Activated naive CD8-positive, alpha-beta T cell treated with anti-CD3 and anti-CD28 coated beads for 36 hours (primary cell): ENCODE measurements around the gene CST9. TPM values are rescaled to one million over a fixed set of nuclear protein-coding genes. Genes with fewer than 3 reads are reported as not detected.
"Not testable (repeated sequence)": the region's sequence is repeated elsewhere in the genome, so short reads cannot be mapped to it uniquely, and the experiment has no call there.

Source experiments
- DNase-seq: peaks from one replicate; pipeline ENCODE4 v3.0.0; 2021
- H3K27ac Mint-ChIP-seq: one replicate; pipeline ENCODE4 v1.8.0; 2022; ENCODE audit warnings: mild to moderate bottlenecking, moderate library complexity, mixed read lengths
- H3K27me3 Mint-ChIP-seq: one replicate; pipeline ENCODE4 v1.8.0; 2022; ENCODE audit warnings: mild to moderate bottlenecking, mixed read lengths
- H3K36me3 Mint-ChIP-seq: one replicate; pipeline ENCODE4 v1.8.0; 2021; ENCODE audit warnings: mild to moderate bottlenecking, mixed read lengths
- H3K4me1 Mint-ChIP-seq: one replicate; pipeline ENCODE4 v1.8.0; 2021; ENCODE audit warnings: mixed read lengths
- H3K4me3 Mint-ChIP-seq: one replicate; pipeline ENCODE4 v1.8.0; 2022; ENCODE audit warnings: mild to moderate bottlenecking, moderate library complexity, mixed read lengths
- H3K9me3 Mint-ChIP-seq: one replicate; pipeline ENCODE4 v1.8.0; 2022; ENCODE audit warnings: mixed read lengths
- total RNA-seq, 2 experiments: library from RNA; stranded (reverse); gene quantifications; one replicate each; pipeline ENCODE4 v1.2.3, GENCODE V29; 2021

Gene CST9
- total RNA-seq, 2 experiments from 2014 or later, result not detected

DNA sequence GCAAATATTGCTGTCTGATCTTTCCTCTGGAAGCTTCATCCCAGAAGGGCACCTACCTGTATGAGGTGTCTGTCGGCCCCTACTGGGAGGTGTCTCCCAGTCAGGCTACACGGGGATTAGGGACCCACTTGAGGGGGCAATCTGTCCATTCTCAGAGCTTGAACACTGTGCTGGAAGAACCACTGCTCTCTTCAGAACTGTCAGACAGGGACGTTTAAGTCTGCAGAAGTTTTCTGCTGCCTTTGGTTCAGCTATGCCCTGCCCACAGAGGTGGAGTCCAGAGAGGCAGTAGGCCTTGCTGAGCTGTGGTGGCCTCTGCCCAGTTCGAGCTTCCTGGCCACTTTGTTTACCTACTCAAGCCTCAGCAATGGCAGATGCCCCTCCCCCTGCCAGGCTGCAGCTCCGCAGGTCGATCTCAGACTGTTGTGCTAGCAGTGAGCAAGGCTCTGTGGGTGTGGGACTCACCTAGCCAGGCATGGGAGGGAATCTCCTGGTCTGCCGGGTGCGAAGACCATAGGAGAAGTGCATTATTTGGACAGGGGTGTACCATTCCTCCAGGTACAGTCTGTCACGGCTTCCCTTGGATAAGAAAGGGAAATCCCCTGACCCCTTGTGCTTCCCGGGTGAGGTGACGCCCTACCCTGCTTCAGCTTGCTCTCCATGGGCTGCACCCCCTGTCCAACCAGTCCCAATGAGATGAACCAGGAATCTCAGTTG lies 15.1 kb upstream of the CST9 start:
- H3K36me3 Mint-ChIP-seq, DNase-seq, H3K4me1 Mint-ChIP-seq, H3K4me3 Mint-ChIP-seq, H3K9me3 Mint-ChIP-seq, H3K27ac Mint-ChIP-seq: not testable (repeated sequence)
- peaks cover 16% of the 10 kb centered on the region for H3K27me3 Mint-ChIP-seq

DNA sequence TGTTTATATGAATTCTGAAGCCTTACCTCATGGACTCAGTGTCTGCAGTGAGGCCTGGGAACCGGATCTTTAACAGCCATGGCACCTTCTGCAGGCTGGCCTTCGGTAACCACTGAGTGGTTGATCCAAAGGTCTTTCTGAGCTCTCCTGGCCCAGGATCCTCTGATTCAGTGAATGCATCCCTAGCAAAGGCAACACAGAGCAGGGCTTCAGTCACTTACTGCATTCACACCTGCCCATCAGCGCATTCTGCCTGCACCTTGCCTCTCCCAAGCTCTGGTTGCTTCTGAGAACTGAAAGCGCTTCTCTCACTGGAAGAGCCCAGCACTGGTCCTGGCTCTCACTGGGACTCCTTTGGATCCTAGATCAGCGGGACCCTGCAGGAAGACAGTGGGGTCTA lies 8.4 kb upstream of the CST9 start:
- H3K4me1 Mint-ChIP-seq, result no peaks in the 10 kb centered on the region
- peaks cover 3% of the 10 kb centered on the region for H3K9me3 Mint-ChIP-seq
- H3K27ac Mint-ChIP-seq, result no peak overlapping the region
- no peaks in the 10 kb centered on the region for H3K36me3 Mint-ChIP-seq
- no peak for DNase-seq
- H3K27me3 Mint-ChIP-seq, result peaks cover 9% of the 10 kb centered on the region
- no peak overlapping the region for H3K4me3 Mint-ChIP-seq

DNA sequence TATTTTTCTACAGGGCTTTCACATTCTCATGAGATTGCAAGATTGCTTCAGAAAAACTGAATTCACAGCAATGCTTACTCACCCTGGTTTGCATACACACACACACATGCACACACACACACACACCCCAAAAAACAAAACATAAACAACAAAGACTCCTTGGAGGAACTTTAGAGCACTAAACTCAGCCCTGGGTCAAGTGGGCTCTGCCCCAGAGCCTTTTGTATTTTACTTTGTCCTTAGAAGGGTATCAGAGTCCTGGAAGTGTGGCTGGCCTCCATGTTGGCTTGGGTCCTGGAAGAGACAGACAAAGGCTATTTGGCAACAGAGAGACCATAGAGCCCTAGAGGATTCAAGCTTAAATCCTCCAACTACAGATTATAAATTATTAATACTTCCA lies 8.0 kb upstream of the CST9 start:
- Mint-ChIP-seq H3K9me3 (peaks cover 3% of the 10 kb centered on the region), H3K27ac (no peak overlapping the region), H3K36me3 (no peaks in the 10 kb centered on the region), H3K4me1 (no peaks in the 10 kb centered on the region), H3K4me3 (no peak overlapping the region), H3K27me3 (peaks cover 9% of the 10 kb centered on the region)
- DNase-seq, result no peak

DNA sequence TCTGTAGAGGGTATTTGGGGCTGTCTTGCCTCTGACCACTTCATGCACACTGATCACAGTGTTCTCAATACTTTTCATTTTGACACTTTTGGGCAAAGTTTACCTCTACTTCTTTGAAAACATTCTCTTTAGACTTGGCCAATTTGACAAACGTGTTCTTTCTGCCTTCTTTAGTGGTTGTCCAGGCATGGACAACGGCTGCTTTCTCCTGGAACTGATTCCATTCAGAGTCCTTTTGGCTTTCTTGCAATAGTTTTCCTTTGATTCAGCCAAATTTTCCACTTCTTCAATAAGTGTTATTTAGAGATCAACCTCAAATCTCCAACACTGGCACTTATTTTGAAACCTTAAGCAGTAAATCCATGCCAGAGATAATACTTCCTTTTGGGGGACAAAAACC lies 6.7 kb upstream of the CST9 start:
- H3K4me3 Mint-ChIP-seq, result no peak overlapping the region
- no peaks in the 10 kb centered on the region for H3K36me3 Mint-ChIP-seq
- peaks cover 3% of the 10 kb centered on the region for H3K9me3 Mint-ChIP-seq
- DNase-seq, result no peak
- no peaks in the 10 kb centered on the region for H3K27me3 Mint-ChIP-seq
- no peaks in the 10 kb centered on the region for H3K4me1 Mint-ChIP-seq
- H3K27ac Mint-ChIP-seq, result no peak overlapping the region

DNA sequence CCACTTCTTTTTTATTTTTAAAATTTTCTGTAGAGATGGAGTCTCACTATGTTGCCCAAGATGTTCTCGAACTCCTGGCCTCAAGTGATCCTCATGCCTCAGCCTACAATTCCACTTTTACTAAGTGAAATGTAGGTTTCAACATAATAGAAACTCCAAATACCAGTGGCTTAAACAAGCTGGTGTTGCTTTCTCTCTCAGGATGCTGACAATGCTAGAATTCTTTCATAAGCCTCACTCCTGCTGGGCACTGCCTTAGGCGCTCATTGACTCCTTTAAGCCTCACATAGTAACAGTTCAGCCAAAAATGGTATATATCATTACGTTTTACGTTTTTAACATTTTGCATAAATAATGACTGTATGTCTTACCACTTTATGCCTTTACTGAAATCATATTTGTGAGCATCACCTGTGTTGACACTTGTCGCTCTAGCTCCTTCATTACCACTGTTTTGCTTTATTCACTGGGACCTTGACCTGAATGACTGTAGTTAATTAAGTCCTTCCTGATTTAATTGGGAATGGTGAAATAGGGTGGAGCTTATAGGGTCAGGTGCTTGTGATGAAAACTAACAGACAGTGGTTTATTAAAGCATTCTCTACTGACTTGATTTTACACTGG lies 3.9 kb upstream of the CST9 start:
- H3K9me3 Mint-ChIP-seq, result no peaks in the 10 kb centered on the region

DNA sequence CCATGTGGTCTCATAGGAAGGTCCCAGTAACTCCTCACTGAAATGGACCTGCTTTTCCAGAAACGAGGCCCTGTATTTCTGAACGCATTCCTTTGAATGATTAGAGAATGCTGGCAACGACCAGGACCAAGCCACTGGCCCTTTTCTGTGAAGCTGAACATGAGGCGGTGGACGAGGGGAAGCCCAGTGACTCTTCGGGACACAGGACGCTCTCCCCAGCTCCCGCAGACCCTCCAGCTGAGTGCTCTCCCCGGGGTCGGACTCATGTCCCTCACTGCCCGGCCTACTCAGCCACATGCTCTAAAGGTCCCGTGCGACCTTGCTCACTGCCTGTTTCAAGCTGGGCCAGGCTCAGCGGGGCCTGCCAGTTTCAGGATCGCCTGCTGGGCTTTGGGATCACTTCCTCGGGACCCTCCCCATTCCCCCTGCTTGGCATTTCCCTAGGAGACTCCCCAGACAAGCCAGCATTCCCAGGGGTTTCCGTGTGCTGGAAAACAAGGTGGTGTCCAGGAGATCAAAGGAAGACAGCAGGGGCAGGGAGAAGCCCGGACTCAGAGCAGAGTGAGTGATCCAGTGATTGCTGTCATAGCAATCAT lies 2.6 kb upstream of the CST9 start:
- H3K27ac Mint-ChIP-seq, result no peak overlapping the region
- H3K4me1 Mint-ChIP-seq, result no peaks in the 10 kb centered on the region
- peaks cover 5% of the 10 kb centered on the region for H3K27me3 Mint-ChIP-seq

More for the DNA sequence above, 3.9 kb upstream of the CST9 start:
- Mint-ChIP-seq H3K36me3 (no peaks in the 10 kb centered on the region), H3K4me1 (no peaks in the 10 kb centered on the region), H3K27ac (no peak overlapping the region), H3K27me3 (peaks cover 5% of the 10 kb centered on the region), H3K4me3 (no peak overlapping the region)
- DNase-seq, result no peak

DNA sequence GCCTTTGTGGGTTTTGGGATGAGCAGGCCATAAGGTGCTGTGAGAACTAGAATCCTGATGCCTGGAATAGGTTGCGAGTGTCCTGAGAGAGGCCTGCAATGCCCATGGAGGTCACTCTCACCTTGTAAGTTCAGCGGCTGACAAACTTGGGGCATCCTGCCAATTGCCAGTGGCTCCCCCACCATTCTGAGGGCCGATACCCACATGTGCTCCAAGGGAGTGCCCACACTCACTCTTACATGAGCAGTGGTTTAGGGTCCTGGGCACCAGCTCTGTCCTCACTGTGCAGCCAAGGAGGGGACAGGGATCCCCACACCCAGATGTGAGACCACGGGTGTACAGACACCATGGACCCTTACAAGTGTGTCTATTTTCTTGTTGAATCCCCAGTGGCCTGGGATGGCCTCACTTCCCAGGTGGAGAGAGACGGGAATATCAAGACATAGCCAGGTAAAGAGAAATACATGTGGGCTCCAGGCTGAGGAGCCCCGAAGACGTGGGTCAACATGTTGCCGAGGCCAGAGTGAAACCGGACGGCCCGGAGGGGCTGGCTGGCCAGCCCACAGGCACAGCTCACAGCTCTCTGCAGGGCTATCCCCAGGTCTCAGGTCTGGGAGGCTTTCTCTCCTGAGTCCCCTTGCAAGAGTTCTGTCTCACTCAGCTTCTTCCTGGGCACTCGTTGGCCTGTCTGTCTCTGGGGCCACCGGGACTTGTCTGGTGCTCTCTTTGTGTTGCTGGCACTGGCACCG lies 2.0 kb upstream of the CST9 start:
- no peaks in the 10 kb centered on the region for H3K9me3 Mint-ChIP-seq
- H3K27ac Mint-ChIP-seq, result no peak overlapping the region
- no peaks in the 10 kb centered on the region for H3K4me1 Mint-ChIP-seq

More for the DNA sequence above, 2.6 kb upstream of the CST9 start:
- Mint-ChIP-seq H3K4me3 (no peak overlapping the region), H3K36me3 (no peaks in the 10 kb centered on the region), H3K9me3 (no peaks in the 10 kb centered on the region)
- DNase-seq, result no peak

DNA sequence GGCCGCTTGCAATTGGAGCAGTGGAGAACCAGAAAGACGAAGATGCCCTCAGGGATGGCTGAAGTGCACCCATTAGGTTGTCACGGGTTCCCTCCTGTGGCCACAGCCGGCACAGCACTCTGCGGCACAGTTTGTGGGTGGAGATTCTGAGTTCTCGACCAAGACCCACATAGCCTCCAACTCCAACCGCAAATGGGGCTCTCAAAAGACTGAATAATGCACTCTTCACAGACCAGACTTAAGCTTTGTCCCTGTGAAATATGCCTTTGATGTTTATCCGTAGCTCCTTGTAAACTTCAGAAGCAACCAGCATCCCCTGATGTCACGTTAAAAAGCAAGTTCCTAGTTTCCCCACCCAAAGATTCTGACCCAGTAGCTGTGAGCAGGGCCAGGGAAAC lies 934 bp upstream of the CST9 start:
- DNase-seq, result peak; percentile 70
- no peak overlapping the region for H3K4me3 Mint-ChIP-seq
- H3K27ac Mint-ChIP-seq, result no peak overlapping the region
- no peaks in the 10 kb centered on the region for H3K4me1 Mint-ChIP-seq
- H3K9me3 Mint-ChIP-seq, result no peaks in the 10 kb centered on the region
- H3K27me3 Mint-ChIP-seq, result peaks cover 5% of the 10 kb centered on the region
- H3K36me3 Mint-ChIP-seq, result no peaks in the 10 kb centered on the region

More for the DNA sequence above, 2.0 kb upstream of the CST9 start:
- peaks cover 5% of the 10 kb centered on the region for H3K27me3 Mint-ChIP-seq
- no peak overlapping the region for H3K4me3 Mint-ChIP-seq
- H3K36me3 Mint-ChIP-seq, result no peaks in the 10 kb centered on the region
- DNase-seq, result no peak

DNA sequence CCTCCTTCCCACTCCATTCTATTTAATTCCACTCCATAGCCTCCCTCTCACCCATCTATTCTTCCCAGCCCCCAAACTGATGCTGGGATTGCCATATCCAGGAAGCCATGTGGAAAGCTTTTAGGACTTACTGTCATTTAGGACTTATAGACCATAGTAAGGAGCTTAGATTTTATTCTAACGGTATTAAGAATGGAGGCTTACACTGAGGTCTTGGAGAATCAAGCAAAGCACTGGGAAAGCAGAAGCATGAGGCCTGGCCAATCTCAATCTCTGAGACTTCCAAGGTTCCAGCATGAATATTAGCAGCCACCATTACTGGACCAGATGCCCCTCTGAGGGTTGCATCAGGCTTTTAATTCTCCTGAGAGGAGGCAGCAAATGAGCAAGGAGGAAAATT lies 1.4 kb downstream of the CST9 start:
- DNase-seq, result no peak
- Mint-ChIP-seq H3K27me3 (peaks cover 5% of the 10 kb centered on the region), H3K4me1 (no peaks in the 10 kb centered on the region), H3K9me3 (no peaks in the 10 kb centered on the region), H3K4me3 (no peak overlapping the region), H3K27ac (no peak overlapping the region), H3K36me3 (no peaks in the 10 kb centered on the region)

DNA sequence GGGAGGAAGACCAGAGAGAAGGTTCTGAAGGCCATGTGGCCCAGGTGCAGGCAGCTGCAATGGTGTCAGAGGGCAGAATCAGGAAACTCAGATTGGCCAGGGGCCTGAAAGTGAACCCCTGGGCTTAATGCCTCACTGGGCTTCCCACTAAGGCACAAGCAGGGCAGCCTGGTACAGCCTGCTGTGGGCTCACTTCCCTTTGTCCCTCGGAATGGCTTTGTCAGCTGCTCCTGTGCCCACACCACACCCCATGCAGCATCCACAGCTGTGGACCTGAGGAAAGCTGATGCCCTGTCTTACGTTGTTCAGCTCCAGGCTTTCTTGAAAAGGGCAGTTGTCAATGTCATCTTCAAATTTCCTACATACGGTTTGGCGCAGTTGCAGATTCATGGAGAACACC lies 2.4 kb downstream of the CST9 start:
- H3K36me3 Mint-ChIP-seq, result no peaks in the 10 kb centered on the region
- H3K27me3 Mint-ChIP-seq, result peaks cover 5% of the 10 kb centered on the region
- H3K4me1 Mint-ChIP-seq, result no peaks in the 10 kb centered on the region
- no peak for DNase-seq
- no peaks in the 10 kb centered on the region for H3K9me3 Mint-ChIP-seq
- no peak overlapping the region for H3K4me3 Mint-ChIP-seq
- H3K27ac Mint-ChIP-seq, result no peak overlapping the region

DNA sequence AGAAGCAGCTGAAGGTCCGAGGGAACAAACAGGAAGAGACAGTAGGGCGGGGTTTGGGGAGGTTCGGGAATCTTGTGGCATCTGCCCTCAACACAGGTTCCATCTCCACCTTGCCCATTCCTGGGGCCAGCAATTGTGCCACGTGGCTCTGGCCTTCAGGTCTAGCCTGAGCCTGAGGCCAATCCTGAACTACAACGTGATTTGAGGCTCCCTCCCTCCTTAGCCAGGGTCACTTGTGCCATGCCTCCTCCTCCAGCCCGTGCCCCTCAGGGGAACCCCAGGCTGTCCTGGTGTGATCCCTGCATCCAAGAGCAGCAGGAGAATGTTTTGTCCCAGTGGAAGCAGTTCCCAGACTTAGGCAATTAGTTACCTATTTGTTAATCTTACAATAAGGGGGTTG lies 3.0 kb downstream of the CST9 start:
- Mint-ChIP-seq H3K27me3 (peaks cover 5% of the 10 kb centered on the region), H3K4me3 (no peak overlapping the region), H3K4me1 (no peaks in the 10 kb centered on the region), H3K9me3 (no peaks in the 10 kb centered on the region), H3K27ac (no peak overlapping the region), H3K36me3 (no peaks in the 10 kb centered on the region)
- no peak for DNase-seq

DNA sequence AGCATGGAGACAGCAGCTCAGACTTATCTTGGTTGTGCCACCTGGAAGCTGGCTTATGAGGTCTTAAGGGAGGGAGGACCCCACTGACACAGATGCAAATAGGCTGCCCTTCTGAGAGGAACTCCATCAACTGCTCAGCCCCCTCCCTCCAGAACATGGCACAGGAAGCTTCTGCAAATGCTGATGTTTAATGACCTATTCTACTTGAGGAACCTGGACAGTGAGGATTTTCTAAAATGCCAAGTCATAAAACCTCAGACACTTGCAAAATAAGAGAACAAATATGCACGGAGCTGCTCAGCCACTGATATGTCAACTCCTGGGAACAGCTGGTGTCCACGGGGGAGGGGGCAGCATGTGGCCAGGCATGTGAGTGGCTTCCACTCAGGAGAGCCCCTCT lies 3.5 kb downstream of the CST9 start:
- H3K27me3 Mint-ChIP-seq, result peaks cover 5% of the 10 kb centered on the region

DNA sequence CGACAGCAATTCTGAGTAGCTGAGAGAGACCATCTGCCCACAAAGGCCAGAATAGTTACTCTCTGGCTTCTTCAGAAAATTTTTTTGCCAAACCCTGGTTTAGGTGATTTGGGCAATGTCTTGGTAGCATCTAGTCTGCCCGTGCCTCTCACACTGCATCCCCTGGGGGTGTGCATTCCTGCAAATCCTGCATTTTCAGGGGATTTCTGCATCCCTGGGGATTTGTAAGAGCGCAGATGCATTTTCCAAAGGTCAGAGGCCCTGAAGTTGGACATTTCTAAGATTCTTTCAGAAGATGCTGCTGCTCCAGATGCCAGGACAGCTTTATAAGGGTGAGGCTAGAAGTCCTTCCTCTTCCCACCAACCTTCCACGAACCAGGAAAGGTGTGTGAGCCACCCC lies 4.0 kb downstream of the CST9 start:
- Mint-ChIP-seq H3K4me3 (no peak overlapping the region), H3K27me3 (peaks cover 1% of the 10 kb centered on the region), H3K36me3 (no peaks in the 10 kb centered on the region), H3K27ac (no peak overlapping the region), H3K4me1 (no peaks in the 10 kb centered on the region), H3K9me3 (no peaks in the 10 kb centered on the region)
- DNase-seq, result no peak

More for the DNA sequence above, 3.5 kb downstream of the CST9 start:
- Mint-ChIP-seq H3K36me3 (no peaks in the 10 kb centered on the region), H3K9me3 (no peaks in the 10 kb centered on the region), H3K4me1 (no peaks in the 10 kb centered on the region), H3K4me3 (no peak overlapping the region), H3K27ac (no peak overlapping the region)
- no peak for DNase-seq

DNA sequence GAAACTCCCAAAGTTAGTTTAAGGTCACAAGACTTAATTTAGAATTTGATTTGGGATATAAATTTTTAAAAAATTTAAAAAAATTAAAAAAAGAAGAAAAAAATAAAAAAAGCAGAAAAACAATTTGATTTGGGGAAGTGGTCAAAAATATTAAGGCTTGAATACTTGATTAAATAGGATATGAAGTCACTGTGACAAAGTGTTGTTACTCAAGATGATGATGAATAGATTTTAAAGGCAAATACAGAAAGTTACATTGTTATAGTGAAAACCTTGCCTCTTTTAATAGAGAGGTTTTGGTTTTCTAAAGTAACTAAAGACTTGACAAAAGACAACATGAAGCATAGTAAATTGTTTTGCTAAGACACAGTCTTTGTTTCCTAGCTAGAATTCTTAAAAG lies 7.2 kb downstream of the CST9 start:
- Mint-ChIP-seq H3K9me3 (no peaks in the 10 kb centered on the region), H3K4me3 (no peak overlapping the region), H3K27ac (no peak overlapping the region), H3K27me3 (no peaks in the 10 kb centered on the region), H3K36me3 (no peaks in the 10 kb centered on the region), H3K4me1 (no peaks in the 10 kb centered on the region)
- no peak for DNase-seq

DNA sequence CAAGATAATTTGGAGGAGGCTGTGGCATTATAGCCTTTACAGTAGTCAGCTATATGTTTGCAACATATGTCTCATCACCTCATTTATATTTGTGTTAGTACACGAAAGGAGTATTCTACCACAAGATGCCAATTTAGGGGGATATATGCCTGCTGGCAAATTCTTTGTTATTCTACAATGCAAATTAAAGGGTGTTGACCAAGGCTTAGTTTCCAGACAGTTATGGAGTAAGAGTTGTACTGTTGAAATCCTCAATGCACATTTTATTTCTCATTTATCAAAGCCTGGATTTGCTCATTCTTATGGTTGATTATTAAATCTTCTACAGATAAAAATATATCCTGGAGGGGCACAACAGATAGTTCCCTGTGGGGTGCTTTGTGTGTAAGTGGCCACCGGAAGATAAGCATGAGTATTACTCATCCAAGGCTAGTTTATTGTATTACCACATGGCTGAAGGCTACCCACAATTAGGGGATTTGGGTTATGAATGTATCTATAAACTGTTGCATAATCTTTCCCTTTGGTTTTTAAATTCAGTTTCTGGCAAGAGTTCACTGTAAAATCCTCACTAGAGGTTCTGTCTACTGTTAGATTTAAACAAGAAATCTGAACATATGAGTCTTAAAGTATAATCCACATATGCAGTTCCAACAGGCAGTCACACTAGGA lies 9.0 kb downstream of the CST9 start:
- H3K4me3 Mint-ChIP-seq, result no peak overlapping the region
- no peak for DNase-seq
- no peaks in the 10 kb centered on the region for H3K9me3 Mint-ChIP-seq
- no peaks in the 10 kb centered on the region for H3K27me3 Mint-ChIP-seq
- no peak overlapping the region for H3K27ac Mint-ChIP-seq
- no peaks in the 10 kb centered on the region for H3K36me3 Mint-ChIP-seq
- H3K4me1 Mint-ChIP-seq, result no peaks in the 10 kb centered on the region
